Endothelial cell of umbilical vein (primary cell): ENCODE measurements around the gene KY. TPM values are rescaled to one million over a fixed set of nuclear protein-coding genes. Genes with fewer than 3 reads are reported as not detected.

Experiments used
- BruUV-seq: library from RNA; stranded (reverse); fragments of 400-500 nt; replicated peaks from 2 replicates; lab custom pipeline; 2021; lab: Mats Ljungman, UMichigan
- CTCF ChIA-PET: fragments of 300-600, 350-600 bp; sonication (Branson Sonifier 250); formaldehyde crosslinking; loops from one replicate; lab custom pipeline; 2021; ENCODE audit warnings: antibody characterized with exemption, inconsistent platforms; lab: Charles Lee
- POLR2A ChIA-PET: fragments of 300-600, 350-600 bp; sonication (Branson Sonifier 250); formaldehyde crosslinking; loops from one replicate; lab custom pipeline; 2021; ENCODE audit warnings: antibody characterized with exemption, inconsistent platforms; lab: Charles Lee
- DNase-seq: peaks from one replicate; pipeline ENCODE4 v3.0.0-alpha.2; 2011; ENCODE audit warnings: low read depth, low spot score
- FAIRE-seq: peaks from 2 replicates; lab custom pipeline; 2011; peaks lifted over from hg19 to GRCh38; lab: Jason Lieb, UNC
- H2AFZ ChIP-seq: 2 replicates; pipeline ENCODE4 v1.6.0; 2012; ENCODE audit warnings: low read depth, low read length, control low read depth, inconsistent platforms
- H3K27ac ChIP-seq: 2 replicates; pipeline ENCODE4 v1.5.1; 2011; ENCODE audit warnings: low read depth, mild to moderate bottlenecking, control low read depth, low read length, moderate library complexity; ENCODE audit not compliant: insufficient read depth
- H3K27me3 ChIP-seq, 2 experiments: 2 replicates each; pipeline versions ENCODE4 v1.6.0 to v1.6.1; 2011; ENCODE audit warnings: low read length in 2 of 2, mixed read lengths in 1 of 2; ENCODE audit not compliant: control insufficient read depth in 2 of 2, insufficient read depth in 2 of 2
- H3K36me3 ChIP-seq, 2 experiments: 2 replicates in 1 of 2; 3 replicates in 1 of 2; pipeline ENCODE4 v1.5.1; 2011; ENCODE audit warnings: low read length in 2 of 2, mild to moderate bottlenecking in 1 of 2, moderate library complexity in 1 of 2; ENCODE audit not compliant: control insufficient read depth in 2 of 2, insufficient read depth in 2 of 2; ENCODE audit errors: extremely low read depth in 1 of 2
- H3K4me1 ChIP-seq: 3 replicates; pipeline ENCODE4 v1.5.1; 2011; ENCODE audit warnings: mild to moderate bottlenecking, low read length; ENCODE audit not compliant: control insufficient read depth, insufficient read depth; ENCODE audit errors: extremely low read depth
- H3K4me2 ChIP-seq: 2 replicates; pipeline ENCODE4 v1.6.1; 2011; ENCODE audit warnings: low read length, control low read depth, mixed read lengths; ENCODE audit not compliant: insufficient read depth
- H3K4me3 ChIP-seq, 3 experiments: fragments of 200-600 bp in 1 of 3; sonication (generic), shearing (Covaris generic) in 1 of 3; replicated peaks in 1 of 3; 2 replicates each; pipeline ENCODE4 v1.5.1; 2011 to 2016; ENCODE audit warnings: control low read depth in 3 of 3, low read length in 3 of 3, mild to moderate bottlenecking in 2 of 3, inconsistent platforms in 1 of 3, low read depth in 1 of 3, moderate library complexity in 1 of 3; ENCODE audit not compliant: insufficient read depth in 1 of 3
- H3K79me2 ChIP-seq: 2 replicates; pipeline ENCODE4 v1.6.0; 2012; ENCODE audit warnings: low read length, inconsistent platforms; ENCODE audit not compliant: control insufficient read depth, insufficient read depth
- H3K9ac ChIP-seq: replicated peaks from 2 replicates; pipeline ENCODE3; 2011; ENCODE audit warnings: low read length, control low read depth; ENCODE audit not compliant: insufficient read depth; ENCODE audit errors: extremely low read depth
- H3K9me1 ChIP-seq: replicated peaks from 3 replicates; pipeline ENCODE4 v1.6.0; 2011; ENCODE audit warnings: mild to moderate bottlenecking, low read length; ENCODE audit not compliant: control insufficient read depth, insufficient read depth; ENCODE audit errors: extremely low read depth
- H3K9me3 ChIP-seq: replicated peaks from 2 replicates; pipeline ENCODE4 v1.5.1; 2012; ENCODE audit warnings: low read length, inconsistent platforms; ENCODE audit not compliant: control insufficient read depth, insufficient read depth
- H4K20me1 ChIP-seq: replicated peaks from 2 replicates; pipeline ENCODE3; 2011; ENCODE audit warnings: mild to moderate bottlenecking, low read length; ENCODE audit not compliant: control insufficient read depth, insufficient read depth; ENCODE audit errors: extremely low read depth
- EZH2 ChIP-seq: IDR thresholded peaks from 2 replicates; pipeline ENCODE4 v1.6.1; 2012; ENCODE audit warnings: borderline replicate concordance, low read depth, mild to moderate bottlenecking, moderate library complexity, low read length, inconsistent platforms; ENCODE audit not compliant: severe bottlenecking
- FOS ChIP-seq: IDR thresholded peaks from 2 replicates; pipeline ENCODE4 v1.6.1; 2011; ENCODE audit warnings: mild to moderate bottlenecking, low read length, moderate library complexity, borderline replicate concordance; ENCODE audit not compliant: insufficient read depth
- GATA2 ChIP-seq: IDR thresholded peaks from 2 replicates; pipeline ENCODE4 v1.7.0; 2011; ENCODE audit warnings: low read depth, mild to moderate bottlenecking, moderate library complexity, mixed read lengths, low read length; ENCODE audit not compliant: insufficient read length, insufficient read depth
- JUN ChIP-seq: IDR thresholded peaks from 2 replicates; pipeline ENCODE4 v1.6.1; 2011; ENCODE audit warnings: borderline replicate concordance, low read depth; ENCODE audit not compliant: insufficient read length, insufficient read depth
- MAX ChIP-seq: IDR thresholded peaks from 2 replicates; pipeline ENCODE4 v1.6.1; 2011; ENCODE audit not compliant: insufficient read depth, insufficient read length
- MYC ChIP-seq: IDR thresholded peaks from one replicate; pipeline ENCODE4 v1.6.1; 2011; ENCODE audit warnings: mild to moderate bottlenecking, low read depth, low read length
- POLR2AphosphoS5 ChIP-seq: IDR thresholded peaks from 2 replicates; pipeline ENCODE4 v1.6.1; 2012; ENCODE audit warnings: low read depth, mild to moderate bottlenecking, control low read depth, low read length, moderate library complexity; ENCODE audit not compliant: insufficient read depth
- dilution Hi-C: fragments of 300-500 bp; cut with MboI; formaldehyde crosslinking; loops from one replicate; pipeline ENCODE4 v1.15.0; 2019; ENCODE audit warnings: low sequenced_read_pairs; ENCODE audit not compliant: extremely low pct_ligation_motif_present
- intact Hi-C: fragments of 100-400 bp; cut with micrococcal nuclease; formaldehyde crosslinking; loops from one replicate; pipeline ENCODE4 v1.10.0; 2022
- polyA plus RNA-seq, 4 experiments: library from polyadenylated mRNA; depleted of rRNA in 3 of 4; stranded (reverse) in 3 of 4; unstranded in 1 of 4; fragments of >200 nt; gene quantifications; 2 replicates each; pipeline versions ENCODE4 v1.2.1 to v1.2.3, GENCODE V29; 2011 to 2012; ENCODE audit warnings: missing spikeins in 1 of 4
- total RNA-seq: library from RNA; stranded (reverse); gene quantifications from 2 replicates; pipeline ENCODE4 v1.2.3, GENCODE V29; 2021
- TF ChIP-seq, protein P1 (sequence below), 2 donors: IDR thresholded peaks; 1 replicate in 1 of 2; 2 replicates in 1 of 2; pipeline ENCODE4 v1.5.1; 2011; ENCODE audit warnings: low read length in 2 of 2, mild to moderate bottlenecking in 2 of 2, moderate library complexity in 2 of 2, control low read depth in 1 of 2, inconsistent platforms in 1 of 2, low read depth in 1 of 2; ENCODE audit not compliant: insufficient read depth in 1 of 2; ENCODE audit errors: extremely low read depth in 1 of 2

Gene KY
- total and polyA plus RNA-seq, 2 donors (not counting 3 experiments of a cell fraction or from before 2014, with no cell fraction given), result not detected

DNA sequence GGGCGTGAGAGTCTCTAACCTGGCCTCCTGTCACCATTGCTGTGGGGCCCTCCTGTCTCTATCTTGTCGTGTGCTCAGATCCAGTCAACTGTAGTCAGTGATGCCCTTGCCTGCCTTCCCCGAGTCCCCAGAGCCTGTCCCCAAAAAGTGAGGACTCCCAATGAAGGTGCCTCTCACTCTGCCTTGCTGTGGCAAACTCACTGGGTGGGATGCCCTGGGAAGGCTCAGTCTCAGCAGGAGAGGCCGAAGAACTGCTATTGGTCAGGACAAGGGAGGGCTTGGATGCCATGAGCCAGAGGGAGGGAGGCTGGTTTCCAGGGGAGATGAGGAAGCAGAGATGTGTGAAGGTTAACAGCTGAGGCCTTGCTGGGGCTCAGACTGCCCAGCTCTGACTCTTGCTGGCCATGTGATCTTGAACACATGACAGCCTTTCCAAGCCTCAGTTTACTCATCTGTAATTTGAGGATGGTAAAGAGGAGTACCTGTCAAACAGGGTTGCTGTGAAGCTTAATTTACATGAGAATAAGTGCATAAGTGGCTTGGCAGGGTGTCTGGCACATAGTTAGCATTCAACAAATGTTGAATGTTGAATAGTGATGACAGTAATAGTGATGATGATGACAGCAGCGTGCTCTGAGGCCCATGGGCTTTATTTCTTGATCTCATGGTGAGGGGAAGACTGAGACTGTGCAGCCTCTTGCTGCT lies 8.2 kb downstream of the KY start:
- no peak overlapping the region for H3K9ac ChIP-seq
- FAIRE-seq (no peak), DNase-seq (no peak)
- no peaks in the 10 kb centered on the region for H3K79me2 ChIP-seq
- no peaks in the 10 kb centered on the region for H3K36me3 ChIP-seq
- CTCF ChIA-PET, result interaction anchor here (1.0 to 4.4 kb wide), 3 partner anchors 38 to 42 kb away, joined by 4 to 37 read pairs (median 6); no protein-coding TSS in a partner anchor
- H4K20me1 ChIP-seq, result no peaks in the 10 kb centered on the region
- BruUV-seq, result no TSS peak
- H3K4me3 ChIP-seq, result no peak overlapping the region
- dilution Hi-C loops (no loop called here), intact Hi-C loops (no loop called here)
- no peak overlapping the region for H2AFZ ChIP-seq
- no peaks in the 10 kb centered on the region for H3K9me1 ChIP-seq
- H3K4me2 ChIP-seq, result no peak overlapping the region
- H3K27ac ChIP-seq, result no peak overlapping the region
- H3K27me3 ChIP-seq, result no peaks in the 10 kb centered on the region
- H3K4me1 ChIP-seq, result no peaks in the 10 kb centered on the region
- no peak for TF ChIP-seq POLR2AphosphoS5
- TF ChIP-seq, protein P1, sequence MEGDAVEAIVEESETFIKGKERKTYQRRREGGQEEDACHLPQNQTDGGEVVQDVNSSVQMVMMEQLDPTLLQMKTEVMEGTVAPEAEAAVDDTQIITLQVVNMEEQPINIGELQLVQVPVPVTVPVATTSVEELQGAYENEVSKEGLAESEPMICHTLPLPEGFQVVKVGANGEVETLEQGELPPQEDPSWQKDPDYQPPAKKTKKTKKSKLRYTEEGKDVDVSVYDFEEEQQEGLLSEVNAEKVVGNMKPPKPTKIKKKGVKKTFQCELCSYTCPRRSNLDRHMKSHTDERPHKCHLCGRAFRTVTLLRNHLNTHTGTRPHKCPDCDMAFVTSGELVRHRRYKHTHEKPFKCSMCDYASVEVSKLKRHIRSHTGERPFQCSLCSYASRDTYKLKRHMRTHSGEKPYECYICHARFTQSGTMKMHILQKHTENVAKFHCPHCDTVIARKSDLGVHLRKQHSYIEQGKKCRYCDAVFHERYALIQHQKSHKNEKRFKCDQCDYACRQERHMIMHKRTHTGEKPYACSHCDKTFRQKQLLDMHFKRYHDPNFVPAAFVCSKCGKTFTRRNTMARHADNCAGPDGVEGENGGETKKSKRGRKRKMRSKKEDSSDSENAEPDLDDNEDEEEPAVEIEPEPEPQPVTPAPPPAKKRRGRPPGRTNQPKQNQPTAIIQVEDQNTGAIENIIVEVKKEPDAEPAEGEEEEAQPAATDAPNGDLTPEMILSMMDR (IDR thresholded peaks at IDR 0.05; ENCODE audit: extremely low read depth in 1 of 2, insufficient read depth in 1 of 2, low read depth in 1 of 2, low read length in 2 of 2), result no peak
- no peak for TF ChIP-seq JUN
- TF ChIP-seq MYC, result no peak
- no peak for TF ChIP-seq FOS
- no peak for TF ChIP-seq MAX
- no peak for TF ChIP-seq EZH2
- no peak for TF ChIP-seq GATA2
- POLR2A ChIA-PET, result no interaction called here
- H3K9me3 ChIP-seq, result no peaks in the 10 kb centered on the region
